ENCODE data around the gene TIMP3.

Gene TIMP3

DNA sequence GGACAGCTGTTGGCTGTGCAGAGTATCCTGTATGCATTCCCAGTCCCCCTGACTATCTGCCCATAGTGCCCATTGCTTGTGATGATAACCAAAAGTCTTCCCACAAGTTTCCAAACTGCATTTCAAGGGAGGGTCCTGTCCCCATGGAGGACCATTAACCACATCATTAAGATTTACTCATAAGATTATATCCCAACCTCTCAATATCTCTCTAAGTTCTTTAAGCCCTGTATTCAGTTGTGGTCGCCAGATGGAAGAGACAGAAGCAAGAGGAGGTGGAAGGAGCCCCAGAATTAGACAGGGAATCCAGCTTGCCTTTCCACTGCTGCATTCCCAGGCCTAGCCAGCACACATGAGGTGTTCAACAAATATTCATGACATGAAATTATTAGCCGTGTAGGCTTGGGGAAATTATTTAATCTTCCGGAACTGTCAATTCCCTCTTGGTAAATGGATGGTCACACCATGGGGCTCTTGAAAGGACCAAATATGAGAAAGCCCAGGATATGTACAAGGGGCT, 42.6 kb upstream of the TIMP3 start:
- TF ChIP-seq, protein P1, sequence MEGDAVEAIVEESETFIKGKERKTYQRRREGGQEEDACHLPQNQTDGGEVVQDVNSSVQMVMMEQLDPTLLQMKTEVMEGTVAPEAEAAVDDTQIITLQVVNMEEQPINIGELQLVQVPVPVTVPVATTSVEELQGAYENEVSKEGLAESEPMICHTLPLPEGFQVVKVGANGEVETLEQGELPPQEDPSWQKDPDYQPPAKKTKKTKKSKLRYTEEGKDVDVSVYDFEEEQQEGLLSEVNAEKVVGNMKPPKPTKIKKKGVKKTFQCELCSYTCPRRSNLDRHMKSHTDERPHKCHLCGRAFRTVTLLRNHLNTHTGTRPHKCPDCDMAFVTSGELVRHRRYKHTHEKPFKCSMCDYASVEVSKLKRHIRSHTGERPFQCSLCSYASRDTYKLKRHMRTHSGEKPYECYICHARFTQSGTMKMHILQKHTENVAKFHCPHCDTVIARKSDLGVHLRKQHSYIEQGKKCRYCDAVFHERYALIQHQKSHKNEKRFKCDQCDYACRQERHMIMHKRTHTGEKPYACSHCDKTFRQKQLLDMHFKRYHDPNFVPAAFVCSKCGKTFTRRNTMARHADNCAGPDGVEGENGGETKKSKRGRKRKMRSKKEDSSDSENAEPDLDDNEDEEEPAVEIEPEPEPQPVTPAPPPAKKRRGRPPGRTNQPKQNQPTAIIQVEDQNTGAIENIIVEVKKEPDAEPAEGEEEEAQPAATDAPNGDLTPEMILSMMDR (IDR thresholded peaks at IDR 0.05; ENCODE audit: low read depth, low read length): no peak
- no peak for DNase-seq (ENCODE audit: low read depth, low spot score)

DNA sequence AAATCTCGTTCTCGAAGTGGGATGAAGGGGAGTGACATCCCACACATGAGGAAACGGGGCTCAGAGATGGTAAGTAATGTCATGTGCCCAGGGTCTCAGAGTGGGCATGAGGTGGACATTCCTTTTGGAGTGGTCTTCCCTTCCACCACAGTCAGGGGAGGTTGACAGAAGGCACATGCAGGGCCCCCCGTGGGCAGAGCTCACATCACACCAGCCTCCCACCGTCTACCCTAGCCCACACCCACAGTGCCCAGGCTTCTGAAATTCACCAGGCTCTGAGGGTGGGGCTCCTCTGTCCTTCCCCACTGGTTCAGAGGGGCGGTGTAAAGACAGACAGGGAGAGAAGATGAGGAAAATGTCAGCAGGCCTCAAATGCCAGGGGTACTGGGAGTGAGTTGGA, 41.1 kb upstream of the TIMP3 start:
- H3K4me3 ChIP-seq (ENCODE audit: low read depth, low read length): no peak overlapping the region
- no peak for DNase-seq (ENCODE audit: low read depth, low spot score)
- in situ Hi-C loops (cut with HindIII; ENCODE audit: low sequenced_read_pairs): no loop called here
- TF ChIP-seq, protein P1 (IDR thresholded peaks at IDR 0.05; ENCODE audit: low read depth, low read length): no peak

More for the DNA sequence above, 42.6 kb upstream of the TIMP3 start:
- H3K4me3 ChIP-seq (ENCODE audit: low read depth, low read length): no peak overlapping the region
- in situ Hi-C loops (cut with HindIII; ENCODE audit: low sequenced_read_pairs): no loop called here

DNA sequence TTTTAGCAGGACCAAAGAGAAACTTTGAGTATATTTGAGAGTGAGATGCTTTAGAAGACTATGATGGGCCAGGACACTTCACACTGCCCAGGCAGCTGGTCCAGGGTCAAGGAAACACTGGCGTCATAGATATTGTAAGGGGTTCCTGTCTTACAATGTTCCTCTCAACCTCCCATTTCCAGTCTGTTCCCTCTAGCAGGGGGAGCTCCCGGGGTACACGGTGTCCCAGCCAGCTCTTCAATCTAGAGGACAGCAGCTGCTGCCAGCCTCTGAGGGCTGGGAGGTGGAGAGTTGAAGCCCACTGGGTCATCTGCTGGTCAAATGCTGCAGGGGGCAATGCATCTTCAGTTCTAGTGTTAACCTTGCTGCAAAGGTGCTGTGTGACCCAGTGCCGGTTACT, 40.7 kb upstream of the TIMP3 start:
- in situ Hi-C loops (cut with HindIII; ENCODE audit: low sequenced_read_pairs): no loop called here
- DNase-seq (ENCODE audit: low read depth, low spot score): no peak
- TF ChIP-seq, protein P1 (IDR thresholded peaks at IDR 0.05; ENCODE audit: low read depth, low read length): no peak
- H3K4me3 ChIP-seq (ENCODE audit: low read depth, low read length): no peak overlapping the region

DNA sequence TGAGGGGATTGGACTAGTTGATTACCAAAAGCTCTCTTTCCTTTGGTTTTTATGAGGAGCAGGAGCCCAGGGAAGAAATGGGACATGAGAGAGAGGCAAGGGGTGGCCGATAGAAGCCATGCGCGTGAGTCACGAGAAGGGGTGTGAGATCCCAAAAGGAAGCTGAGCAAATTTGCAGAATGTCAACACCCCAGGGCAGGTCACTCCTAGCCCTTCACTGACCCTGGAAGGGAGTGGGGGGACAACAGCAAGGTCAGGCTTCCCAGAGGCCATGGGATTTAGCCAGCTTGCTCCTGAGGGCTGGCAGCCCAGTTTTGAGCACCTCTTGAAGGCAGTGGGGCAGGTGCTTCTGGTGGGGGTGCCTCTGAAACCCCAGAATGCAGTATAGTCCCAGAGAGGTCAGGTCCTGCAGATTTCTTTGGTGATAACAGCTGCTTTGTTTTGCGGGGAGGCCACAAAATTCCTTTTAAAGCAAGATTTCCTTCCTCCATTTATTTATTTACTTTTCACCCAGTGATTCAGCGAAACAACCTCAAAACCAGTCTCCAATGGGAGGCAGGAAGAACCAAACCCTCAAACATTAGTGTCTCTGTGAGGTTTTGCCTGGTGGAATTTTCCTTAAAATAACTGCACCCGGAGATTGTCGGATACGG, 40.1 kb upstream of the TIMP3 start:
- TF ChIP-seq, protein P1 (IDR thresholded peaks at IDR 0.05; ENCODE audit: low read depth, low read length): no peak
- in situ Hi-C loops (cut with HindIII; ENCODE audit: low sequenced_read_pairs): no loop called here
- peak; percentile 63 for DNase-seq (ENCODE audit: low read depth, low spot score)
- no peak overlapping the region for H3K4me3 ChIP-seq (ENCODE audit: low read depth, low read length)

DNA sequence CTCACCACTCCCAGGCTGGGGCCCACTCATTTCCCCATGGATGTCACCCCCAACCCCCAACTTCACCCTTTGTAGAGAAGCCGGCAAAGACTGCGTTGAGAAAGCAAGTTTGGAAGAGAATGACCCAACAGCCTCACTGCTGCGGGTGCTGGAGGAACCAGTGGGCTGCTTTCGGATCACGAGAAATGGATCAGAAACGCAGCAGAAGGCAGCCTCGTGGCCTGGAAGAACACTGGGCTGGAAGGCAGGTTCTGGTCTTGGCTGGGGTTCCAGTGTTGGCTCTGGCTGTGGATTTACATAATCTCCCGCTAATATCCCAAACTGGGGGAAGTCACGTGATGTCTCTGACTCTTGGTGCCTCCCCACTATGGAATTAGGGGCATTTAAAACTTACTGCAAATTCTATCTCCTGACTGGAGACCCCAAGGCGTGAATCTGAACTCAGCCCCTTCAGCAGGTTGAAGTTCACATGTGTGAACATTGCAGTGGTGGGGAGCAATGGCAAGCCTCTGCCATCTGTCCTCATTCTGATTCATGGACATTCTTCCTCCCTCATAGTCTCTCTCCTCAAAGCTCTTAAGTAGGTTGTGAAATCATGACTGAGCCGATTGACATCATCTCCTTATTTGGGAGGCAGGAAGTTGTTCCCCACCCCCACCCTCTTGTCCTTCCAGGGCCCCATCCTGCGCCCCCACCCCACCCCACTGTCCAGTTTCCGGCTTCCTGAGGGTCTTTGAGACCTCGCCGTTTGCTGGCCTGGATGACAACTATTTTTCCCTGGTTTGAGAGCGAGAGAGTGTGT, 37.0 kb upstream of the TIMP3 start:
- in situ Hi-C loops (cut with HindIII; ENCODE audit: low sequenced_read_pairs): no loop called here
- TF ChIP-seq, protein P1 (IDR thresholded peaks at IDR 0.05; ENCODE audit: low read depth, low read length): no peak
- H3K4me3 ChIP-seq (ENCODE audit: low read depth, low read length): no peak overlapping the region
- DNase-seq (ENCODE audit: low read depth, low spot score): peak; percentile 67

DNA sequence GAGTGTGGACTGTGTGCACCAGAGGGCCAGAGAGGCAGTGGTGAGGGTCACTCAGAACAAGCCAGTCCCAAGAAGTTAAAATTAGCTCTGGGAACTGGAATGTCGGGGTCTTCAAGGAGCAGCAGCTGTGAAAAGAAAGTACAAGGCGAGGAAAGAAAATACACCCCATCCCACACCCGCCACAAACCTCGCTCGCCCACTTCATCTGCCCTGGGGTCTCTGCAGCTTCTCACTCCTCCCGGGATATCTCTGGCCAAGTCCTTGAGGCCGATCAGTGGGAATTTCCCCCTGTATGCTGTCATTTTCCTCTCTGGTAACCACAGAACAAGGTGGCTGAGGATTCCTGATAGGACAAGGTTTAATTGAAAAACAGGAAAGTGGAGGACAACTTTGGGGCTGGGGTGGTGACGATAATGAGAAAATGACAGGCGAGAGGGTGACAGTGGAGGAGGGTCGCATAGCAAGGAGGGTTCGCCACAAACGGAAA, 36.3 kb upstream of the TIMP3 start:
- DNase-seq (ENCODE audit: low read depth, low spot score): no peak
- in situ Hi-C loops (cut with HindIII; ENCODE audit: low sequenced_read_pairs): no loop called here
- no peak overlapping the region for H3K4me3 ChIP-seq (ENCODE audit: low read depth, low read length)
- TF ChIP-seq, protein P1 (IDR thresholded peaks at IDR 0.05; ENCODE audit: low read depth, low read length): no peak
